Brain microvascular endothelial cell (primary cell): ENCODE results near the gene DNAJB8.

ENCODE experiments used
- DNase-seq: peaks from one replicate; pipeline ENCODE4 v3.0.0-alpha.2; 2020
- H3K27ac ChIP-seq: fragments of 250-450 bp; sonication (Bioruptor Pico); 2 replicates; pipeline ENCODE4 v1.5.1; 2020; ENCODE audit warnings: mild to moderate bottlenecking, moderate library complexity
- H3K27me3 ChIP-seq: fragments of 250-450 bp; sonication (Bioruptor Pico); replicated peaks from 2 replicates; pipeline ENCODE4 v1.5.1; 2020; ENCODE audit warnings: mild to moderate bottlenecking
- H3K36me3 ChIP-seq: fragments of 250-450 bp; sonication (Bioruptor Pico); replicated peaks from 2 replicates; pipeline ENCODE4 v1.5.1; 2020; ENCODE audit warnings: mild to moderate bottlenecking
- H3K4me3 ChIP-seq: 2 replicates; pipeline ENCODE4 v1.5.1; 2011; ENCODE audit warnings: low read depth, mild to moderate bottlenecking, control low read depth, low read length, moderate library complexity
- in situ Hi-C: cut with HindIII; loops from 2 replicates; pipeline ENCODE4 v1.10.0; 2017; ENCODE audit warnings: low sequenced_read_pairs, low pct_ligation_motif_present
- TF ChIP-seq, protein P1 (sequence below): IDR thresholded peaks from 2 replicates; pipeline ENCODE4 v1.5.1; 2011; ENCODE audit warnings: low read depth, mild to moderate bottlenecking, moderate library complexity, low read length, control low read depth, inconsistent platforms; ENCODE audit errors: missing control alignments

DNAJB8 gene

GRCh38 chr3:128501431-128501830 lies 34.7 kb upstream of the DNAJB8 start:
- Histone ChIP-seq H3K4me3 (no peak overlapping the region), H3K36me3 (no peaks in the 10 kb centered on the region), H3K27me3 (peaks cover 21% of the 10 kb centered on the region), H3K27ac (no peak overlapping the region)
- TF ChIP-seq, protein P1, sequence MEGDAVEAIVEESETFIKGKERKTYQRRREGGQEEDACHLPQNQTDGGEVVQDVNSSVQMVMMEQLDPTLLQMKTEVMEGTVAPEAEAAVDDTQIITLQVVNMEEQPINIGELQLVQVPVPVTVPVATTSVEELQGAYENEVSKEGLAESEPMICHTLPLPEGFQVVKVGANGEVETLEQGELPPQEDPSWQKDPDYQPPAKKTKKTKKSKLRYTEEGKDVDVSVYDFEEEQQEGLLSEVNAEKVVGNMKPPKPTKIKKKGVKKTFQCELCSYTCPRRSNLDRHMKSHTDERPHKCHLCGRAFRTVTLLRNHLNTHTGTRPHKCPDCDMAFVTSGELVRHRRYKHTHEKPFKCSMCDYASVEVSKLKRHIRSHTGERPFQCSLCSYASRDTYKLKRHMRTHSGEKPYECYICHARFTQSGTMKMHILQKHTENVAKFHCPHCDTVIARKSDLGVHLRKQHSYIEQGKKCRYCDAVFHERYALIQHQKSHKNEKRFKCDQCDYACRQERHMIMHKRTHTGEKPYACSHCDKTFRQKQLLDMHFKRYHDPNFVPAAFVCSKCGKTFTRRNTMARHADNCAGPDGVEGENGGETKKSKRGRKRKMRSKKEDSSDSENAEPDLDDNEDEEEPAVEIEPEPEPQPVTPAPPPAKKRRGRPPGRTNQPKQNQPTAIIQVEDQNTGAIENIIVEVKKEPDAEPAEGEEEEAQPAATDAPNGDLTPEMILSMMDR, result no peak
- in situ Hi-C loops, result no loop called here
- no peak for DNase-seq

- peaks cover 28% of the 10 kb centered on the region for H3K27me3 ChIP-seq
- H3K27ac ChIP-seq, result no peak overlapping the region
- in situ Hi-C loops, result no loop called here
- no peaks in the 10 kb centered on the region for H3K36me3 ChIP-seq
- TF ChIP-seq, protein P1, result no peak
- no peak for DNase-seq
- no peak overlapping the region for H3K4me3 ChIP-seq
Observed at GRCh38 chr3:128500556-128500955, 33.9 kb upstream of the DNAJB8 start.

- in situ Hi-C loops, result no loop called here
- TF ChIP-seq, protein P1, result no peak
- no peaks in the 10 kb centered on the region for H3K36me3 ChIP-seq
- no peak for DNase-seq
- H3K4me3 ChIP-seq, result no peak overlapping the region
- H3K27ac ChIP-seq, result no peak overlapping the region
- H3K27me3 ChIP-seq, result peaks cover 36% of the 10 kb centered on the region
Observed at GRCh38 chr3:128499724-128500275, 33.1 kb upstream of the DNAJB8 start.

- no peak for DNase-seq
- TF ChIP-seq, protein P1, result no peak
Observed at GRCh38 chr3:128498901-128499530, 32.3 kb upstream of the DNAJB8 start.

DNA sequence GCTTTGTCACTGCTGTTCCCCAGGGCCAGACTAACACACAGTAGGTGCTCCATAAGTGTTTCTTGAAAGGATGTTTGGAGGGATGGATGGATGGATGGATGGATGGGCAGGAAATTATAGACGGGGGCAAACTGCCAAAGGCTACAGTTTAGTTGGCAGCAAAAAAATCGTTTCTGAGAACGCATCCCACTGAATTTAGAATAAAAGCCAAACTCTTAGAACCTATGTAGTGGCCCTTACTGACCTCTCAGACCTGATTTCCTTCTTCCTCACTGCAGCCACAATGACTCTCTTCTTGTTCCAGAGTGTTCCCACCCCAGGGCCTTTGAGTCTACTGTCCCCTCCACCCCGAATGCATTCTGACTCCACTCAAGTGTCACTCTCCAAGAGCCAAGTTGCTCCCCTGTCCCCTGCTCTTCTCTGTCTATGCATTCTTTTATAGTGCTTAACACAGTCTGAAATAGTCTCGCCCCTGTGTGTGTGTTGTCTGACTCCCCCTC lies 31.5 kb upstream of the DNAJB8 start:
- Histone ChIP-seq H3K36me3 (no peaks in the 10 kb centered on the region), H3K27ac (no peak overlapping the region), H3K4me3 (no peak overlapping the region), H3K27me3 (peaks cover 52% of the 10 kb centered on the region)
- DNase-seq, result no peak
- TF ChIP-seq, protein P1, result no peak
- in situ Hi-C loops, result no loop called here

More at GRCh38 chr3:128498901-128499530, 32.3 kb upstream of the DNAJB8 start:
- no peak overlapping the region for H3K4me3 ChIP-seq
- peaks cover 44% of the 10 kb centered on the region for H3K27me3 ChIP-seq
- no peaks in the 10 kb centered on the region for H3K36me3 ChIP-seq
- no peak overlapping the region for H3K27ac ChIP-seq
- in situ Hi-C loops, result no loop called here
